ENCODE measurements around the gene ZNF346.
"Not testable (repeated sequence)": the region's sequence is repeated elsewhere in the genome, so short reads cannot be mapped to it uniquely, and the experiment has no call there.

The ZNF346 gene

DNA sequence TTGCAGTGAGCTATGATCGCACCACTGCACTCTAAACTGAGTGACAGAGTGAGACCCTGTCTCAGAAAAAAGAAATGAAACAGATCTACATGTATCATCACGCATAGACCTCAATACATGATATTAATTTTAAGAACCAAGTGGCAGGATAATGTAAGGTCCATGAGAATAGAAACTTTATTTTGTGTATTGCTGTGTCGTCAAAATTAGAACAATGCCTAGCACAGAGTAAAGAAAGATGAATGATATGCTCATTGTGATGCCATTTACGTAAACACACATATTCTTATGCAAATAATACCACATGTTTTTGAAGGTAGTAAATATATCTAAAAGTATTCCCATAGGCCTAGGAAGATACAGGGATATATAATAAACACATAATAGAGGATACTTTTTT lies 12.3 kb upstream of the ZNF346 start:
- DNase-seq = no peak

DNA sequence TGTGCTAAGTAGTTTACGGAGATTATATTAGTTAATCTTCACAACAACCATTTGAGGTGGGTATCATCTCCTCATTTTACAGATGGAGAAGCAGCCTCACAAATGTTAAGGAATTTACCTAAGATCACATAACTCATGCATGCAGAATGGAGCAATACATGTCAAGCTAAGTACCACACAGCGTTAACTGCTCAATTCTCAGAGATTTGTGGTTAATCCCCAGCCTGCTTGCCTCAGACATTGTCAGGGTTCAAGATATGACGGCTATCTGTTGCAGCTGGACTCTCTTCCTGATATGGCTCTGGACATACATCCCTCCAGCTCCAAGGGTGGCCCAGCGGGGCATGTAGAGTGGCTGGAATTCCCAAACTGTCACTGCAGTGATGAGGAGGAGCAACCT lies 7.3 kb upstream of the ZNF346 start:
- DNase-seq = no peak

DNA sequence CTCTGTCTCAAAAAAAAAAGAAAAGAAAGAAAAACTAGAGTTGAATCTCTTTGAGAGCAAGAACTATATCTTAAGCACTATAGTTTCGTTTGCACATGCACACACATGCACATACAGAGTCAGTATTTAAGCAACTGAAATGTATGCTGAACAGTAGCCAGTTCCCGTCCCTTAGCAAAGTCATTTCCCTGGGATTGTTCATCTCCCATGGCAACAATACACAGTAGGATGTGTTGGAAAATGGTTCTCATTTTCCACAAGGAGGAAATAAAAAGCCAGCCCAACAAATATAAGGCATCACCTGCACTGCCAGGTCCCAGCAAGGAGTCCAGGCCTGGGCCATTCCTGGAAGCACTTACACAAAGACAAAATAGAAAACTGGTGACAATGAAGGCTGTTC lies 4.2 kb upstream of the ZNF346 start:
- DNase-seq = no peak

DNA sequence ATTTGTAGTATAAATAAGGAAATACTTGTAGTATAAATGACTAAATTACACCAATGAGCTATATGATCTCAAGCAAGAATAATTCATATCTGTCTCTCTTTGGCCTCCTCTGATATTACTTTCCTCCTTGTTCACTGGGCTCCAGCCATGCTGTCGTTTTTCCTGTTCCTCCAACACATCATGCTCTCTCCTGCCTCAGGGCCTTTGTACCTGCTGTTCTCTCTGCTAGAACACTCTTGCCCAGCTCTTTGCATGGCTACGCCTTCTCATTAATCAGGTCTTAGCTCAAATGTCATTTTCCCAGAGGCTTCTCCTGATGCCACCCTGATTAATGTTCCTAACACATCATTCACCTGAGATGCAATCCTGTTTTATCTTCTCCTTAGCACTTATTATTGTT lies 2.5 kb upstream of the ZNF346 start:
- no peak for DNase-seq

DNA sequence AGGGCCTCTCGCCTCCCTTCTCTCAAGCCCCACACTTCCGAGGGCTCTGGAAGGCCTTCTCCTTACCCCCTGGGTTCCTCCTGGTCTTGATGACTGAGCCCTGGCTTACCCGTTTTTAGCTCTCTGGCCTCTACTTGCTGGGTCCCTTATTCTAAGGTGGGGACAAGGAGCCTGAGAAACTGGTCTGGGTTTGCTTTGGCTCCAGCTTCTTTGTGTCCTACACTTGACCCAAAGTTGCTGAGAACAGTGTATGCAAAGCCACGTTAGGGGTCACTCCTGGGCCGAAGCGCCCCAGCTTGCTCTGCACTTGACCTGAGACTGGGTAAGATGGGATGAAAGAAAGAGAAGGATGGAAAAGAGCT lies 788 bp downstream of the ZNF346 start:
- no peak for DNase-seq

DNA sequence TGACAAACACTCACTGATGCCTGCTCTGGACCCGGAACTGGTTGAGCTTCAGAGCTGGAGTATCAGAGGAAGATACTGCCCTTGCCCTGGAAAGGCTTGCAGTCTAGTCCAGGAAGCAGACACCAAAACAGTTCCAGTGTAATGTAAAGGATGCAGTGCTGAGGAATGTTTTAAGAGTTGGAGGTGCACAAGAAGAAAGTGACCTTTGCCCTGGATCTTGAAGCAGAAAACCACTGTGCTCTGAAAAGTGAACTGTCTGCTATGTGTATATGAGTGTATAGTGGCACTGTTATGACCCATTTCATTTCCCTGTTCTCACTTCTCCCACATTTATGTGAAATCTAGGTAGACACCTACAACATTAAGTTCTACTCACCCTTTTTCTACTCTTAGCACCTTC lies 2.1 kb downstream of the ZNF346 start:
- no peak for DNase-seq

DNA sequence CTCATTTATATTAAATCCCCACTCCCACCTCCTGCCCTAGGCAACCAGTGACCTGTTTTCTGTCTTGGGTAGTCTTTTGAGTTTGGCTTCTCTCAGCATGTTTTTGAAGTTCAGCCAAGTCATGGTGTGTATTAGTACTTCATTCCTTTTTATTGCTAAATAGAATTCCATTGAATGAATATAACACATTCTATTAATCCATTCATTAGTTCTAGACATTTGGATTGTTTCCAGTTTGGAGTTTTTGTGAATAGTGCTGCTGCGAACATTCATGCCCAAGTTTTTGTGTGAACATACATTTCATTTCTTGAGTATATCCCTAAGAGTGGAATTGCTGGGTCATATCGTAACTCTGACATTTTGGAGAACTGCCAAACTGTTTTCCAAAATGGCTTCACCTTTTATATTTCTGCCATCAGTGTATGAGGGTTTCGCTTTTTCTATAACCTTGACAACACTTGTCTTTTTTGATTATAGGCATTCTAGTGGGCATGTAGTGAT lies 2.7 kb downstream of the ZNF346 start:
- DNase-seq = no peak

DNA sequence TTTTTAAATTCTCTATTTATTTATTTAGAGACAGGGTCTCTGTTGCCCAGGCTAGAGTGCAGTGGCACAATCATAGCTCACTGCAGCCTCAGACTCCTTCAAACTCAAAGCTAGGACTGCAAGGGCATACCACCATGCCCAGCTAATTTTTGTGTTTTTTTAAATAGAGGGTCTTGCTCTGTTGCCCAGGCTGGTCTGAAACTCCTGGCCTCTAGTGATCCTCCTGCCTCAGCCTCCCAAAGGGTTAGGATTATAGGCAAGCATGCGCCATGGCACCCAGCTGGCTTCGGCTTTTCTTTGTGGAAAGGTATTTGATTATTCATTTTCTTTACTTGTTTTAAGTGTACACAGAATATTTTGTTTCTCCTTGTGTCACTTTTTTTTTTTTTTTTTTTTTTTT lies 5.2 kb downstream of the ZNF346 start:
- no peak for DNase-seq

DNA sequence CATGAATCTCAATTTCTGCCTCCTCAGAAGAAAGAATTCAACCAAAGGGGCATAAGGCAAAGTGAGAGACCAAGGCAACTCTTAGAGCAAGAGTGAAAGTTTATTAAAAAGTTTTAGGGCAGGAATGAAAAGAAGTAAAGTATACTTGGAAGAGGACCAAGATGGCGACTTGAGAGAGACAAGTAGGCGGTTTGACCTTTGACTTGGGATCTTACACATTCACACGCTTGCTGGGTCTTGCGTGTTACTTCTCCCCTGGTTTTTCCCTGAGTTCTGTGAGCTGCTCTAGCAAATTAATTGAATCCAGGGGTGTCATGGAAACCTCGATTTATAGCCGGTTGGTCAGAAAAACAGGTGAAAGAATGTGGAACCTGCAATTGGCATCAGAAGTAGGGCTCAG lies 7.0 kb downstream of the ZNF346 start:
- DNase-seq = no peak

DNA sequence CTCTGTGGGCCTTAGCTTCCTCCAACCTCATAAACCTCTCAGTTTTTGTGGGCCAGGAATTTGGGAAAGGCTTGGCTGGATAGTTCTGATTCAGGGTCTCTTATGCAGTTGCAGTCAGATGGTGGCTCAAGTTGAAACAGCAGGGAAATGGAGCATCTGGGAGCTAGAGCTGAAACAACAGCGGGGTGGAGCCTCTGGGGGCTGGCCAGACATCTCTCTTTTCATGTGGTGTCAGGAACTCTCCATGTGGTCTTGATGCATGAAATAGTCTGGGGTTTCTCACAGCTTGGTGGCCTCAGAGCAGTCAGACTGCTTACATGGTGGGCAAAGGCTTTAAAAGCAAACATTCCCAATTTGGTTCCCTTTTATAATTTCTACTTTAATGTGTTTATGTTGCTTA lies 13.5 kb downstream of the ZNF346 start:
- no peak for DNase-seq

DNA sequence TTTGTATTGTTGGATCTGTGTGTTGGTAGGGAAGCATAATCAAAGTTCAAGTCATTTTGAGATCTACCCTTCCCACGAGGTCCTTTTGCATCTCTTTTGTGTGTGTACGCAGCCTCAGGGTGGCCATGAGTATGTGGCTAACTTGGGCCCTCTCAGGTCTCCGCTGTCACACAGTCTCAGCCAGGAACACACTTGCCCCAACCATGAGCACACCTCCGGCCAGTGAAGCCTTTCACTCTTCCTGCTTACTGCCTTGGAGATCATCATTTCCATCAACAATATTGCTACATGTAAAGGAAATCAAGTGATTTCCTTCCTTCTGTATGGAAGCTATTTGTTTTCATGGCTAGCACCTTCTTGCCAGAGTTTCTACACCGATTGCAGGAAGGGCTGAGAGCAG lies 13.9 kb downstream of the ZNF346 start:
- no peak for DNase-seq

DNA sequence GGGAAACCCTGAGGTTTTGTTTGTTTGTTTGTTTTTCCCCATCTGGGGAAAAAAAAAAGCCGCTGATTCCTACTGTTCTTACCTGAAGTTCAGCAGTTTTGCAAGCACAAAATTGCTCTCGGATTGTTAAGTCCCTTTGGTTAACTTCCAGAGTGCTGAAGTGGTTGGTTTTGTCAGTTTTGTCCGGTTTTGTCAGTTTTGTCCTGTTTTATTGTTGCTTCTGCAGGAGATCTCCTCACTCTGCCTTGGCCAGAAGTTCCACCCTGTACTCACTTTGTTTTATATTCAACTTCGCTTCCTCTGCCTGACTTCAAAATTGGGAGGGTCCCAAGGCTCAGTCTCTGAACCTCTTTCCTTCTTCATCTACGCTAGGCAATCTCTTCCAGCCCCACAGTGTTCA lies 14.4 kb downstream of the ZNF346 start:
- no peak for DNase-seq

DNA sequence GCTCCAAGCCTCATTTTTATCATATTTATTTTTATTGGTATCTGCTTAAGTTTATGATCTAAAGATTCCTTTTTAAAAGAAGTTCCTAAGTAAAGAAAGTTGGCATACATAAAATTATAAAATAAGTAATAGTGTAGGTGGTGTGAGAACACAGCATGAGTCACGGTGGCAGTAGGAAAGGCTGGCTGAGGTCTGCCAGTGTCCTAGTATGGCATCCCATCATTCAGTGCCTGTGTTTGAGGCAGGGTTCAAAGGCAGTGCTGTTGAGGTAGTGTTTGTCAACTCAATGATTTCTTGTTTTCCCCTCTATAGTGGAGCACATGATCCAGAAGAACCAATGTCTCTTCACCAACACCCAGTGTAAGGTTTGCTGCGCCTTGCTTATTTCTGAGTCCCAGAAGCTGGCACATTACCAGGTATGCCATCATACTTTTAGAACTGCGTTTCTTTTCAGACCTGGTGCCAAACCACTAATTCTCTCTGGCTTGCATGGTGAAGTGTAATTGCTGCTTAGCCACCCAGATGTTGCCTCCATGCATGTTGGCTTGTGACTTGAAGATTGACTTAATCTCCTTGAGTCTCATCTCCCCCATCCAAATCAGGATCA lies 18.4 kb downstream of the ZNF346 start:
- DNase-seq = no peak

DNA sequence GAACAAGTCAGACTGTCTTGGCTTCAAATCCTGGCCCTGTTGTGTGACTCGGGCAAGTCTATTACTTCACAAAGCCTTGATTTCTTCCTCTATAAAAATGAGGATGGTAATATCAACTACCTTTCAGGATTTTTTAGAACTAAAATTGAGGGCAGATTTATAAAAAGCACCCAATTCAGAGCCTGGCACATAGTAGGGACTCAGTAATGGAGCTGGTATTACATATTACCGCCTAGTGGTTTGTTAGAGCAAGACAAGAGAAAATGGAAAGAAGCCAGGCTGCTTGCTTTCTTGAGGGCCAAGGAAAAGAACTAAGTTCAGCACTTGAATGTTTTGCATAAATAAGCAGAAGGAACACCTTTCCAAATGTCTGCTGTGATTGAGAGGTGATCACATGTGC lies 19.4 kb downstream of the ZNF346 start:
- DNase-seq = no peak

DNA sequence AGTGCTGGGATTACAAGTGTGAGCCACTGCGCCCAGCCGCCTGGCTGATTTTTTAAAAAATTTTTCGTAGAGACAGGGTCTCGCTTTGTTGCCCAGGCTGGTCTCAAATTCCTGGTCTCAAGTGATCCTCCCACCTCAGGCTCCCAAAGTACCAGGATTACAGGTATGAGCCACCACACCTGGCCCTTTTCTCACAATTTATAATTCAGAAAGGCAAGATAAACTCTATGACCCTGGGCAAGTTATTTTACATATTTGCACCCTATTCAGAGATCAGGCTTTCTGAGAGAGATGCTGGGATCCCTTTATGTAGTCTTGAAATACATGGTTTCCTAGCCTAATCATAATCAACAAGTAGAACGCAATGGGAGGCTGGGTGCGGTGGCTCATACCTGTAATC lies 20.6 kb downstream of the ZNF346 start:
- no peak for DNase-seq

DNA sequence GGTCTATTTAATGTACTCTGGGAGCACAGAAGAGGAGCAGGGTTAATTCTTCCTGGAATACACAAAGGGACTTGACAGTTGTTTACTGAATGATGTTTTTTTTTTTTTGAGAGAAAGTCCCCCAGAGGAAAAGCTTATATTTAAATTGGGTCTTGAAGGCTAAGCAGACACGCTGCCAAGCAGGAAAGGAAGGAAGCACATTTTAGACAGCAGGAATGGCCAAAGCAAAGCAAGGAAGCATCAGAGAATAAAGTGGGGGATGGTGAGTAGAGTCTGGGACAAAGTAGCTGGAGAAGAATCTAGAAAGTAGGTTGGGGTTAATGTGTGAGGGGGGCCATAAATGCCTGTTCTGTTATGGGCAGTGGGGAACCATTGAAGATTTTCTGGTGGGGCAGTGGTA lies 21.5 kb downstream of the ZNF346 start:
- no peak for DNase-seq

DNA sequence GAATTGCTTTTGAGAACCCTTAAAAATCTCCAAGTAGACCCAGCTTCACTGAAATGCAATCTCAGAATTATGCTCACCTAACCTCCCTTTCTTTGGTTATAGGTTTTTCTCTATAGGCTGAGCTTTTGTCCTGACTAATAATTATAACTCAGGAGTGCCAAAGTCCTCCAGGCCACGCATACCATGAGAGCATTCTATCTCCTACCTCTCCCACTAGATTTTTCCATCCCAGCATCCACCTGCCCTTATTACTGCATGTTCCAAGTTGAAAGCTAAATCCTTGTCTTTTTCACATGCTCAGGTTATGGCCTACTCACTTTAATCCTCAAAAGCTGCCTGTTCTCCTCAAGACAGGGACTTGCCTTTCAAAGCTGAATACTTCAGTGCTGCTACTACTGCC lies 22.1 kb downstream of the ZNF346 start:
- no peak for DNase-seq

DNA sequence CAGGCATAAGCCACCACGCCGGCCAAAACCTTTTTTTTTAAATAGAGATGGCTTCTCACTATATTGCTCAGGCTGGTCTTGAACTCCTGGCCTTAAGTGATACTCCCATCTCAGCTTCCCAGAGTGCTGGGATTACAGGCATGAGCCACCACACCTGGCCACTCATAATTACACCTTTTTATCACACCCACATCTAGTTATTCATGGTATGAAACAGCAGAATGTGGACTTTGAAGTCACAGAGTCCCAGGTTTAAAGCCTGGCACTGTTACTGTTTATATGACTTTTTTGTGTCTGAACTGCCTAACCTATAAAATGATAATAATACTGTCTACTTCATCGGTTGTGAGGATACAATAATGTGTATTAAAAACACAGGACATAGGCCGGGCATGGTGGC lies 23.1 kb downstream of the ZNF346 start:
- DNase-seq = no peak

DNA sequence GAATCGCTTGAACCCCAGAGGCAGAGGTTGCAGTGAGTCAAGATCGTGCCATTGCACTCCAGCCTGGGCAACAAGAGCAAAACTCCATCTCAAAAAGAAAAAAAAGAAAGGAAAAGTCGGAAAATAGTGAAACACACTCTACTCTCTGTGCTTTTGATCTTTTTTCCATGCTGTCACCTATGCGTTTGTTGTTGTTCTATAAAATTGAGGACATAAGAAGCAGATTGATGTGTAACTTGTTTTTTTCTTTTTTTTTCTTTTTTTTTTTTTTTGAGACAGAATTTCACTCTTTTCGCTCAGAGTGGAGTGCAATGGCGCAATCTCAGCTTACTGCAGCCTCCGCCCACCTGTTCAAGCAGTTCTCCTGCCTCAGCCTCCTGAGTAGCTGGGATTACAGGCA lies 26.0 kb downstream of the ZNF346 start:
- not testable (repeated sequence) for DNase-seq

DNA sequence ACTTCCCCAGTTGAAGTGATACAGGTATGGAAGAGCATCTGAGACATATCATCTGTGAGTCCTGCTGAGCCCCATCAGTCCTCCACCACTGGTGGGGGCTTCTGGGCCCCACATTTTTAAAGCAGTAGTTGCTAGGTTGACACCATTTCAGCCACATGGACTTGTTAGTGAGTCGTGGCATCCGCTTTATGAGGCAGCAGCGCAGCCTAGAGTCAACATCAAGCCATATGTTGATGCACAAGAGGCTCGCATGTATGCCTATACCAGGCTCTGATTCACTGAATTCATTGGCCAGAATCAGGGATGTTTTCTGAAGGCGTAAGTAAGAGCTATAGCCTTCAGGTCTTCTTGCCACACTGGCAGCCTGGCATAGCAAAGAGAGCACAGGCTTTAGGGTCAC lies 26.8 kb downstream of the ZNF346 start:
- DNase-seq = no peak

DNA sequence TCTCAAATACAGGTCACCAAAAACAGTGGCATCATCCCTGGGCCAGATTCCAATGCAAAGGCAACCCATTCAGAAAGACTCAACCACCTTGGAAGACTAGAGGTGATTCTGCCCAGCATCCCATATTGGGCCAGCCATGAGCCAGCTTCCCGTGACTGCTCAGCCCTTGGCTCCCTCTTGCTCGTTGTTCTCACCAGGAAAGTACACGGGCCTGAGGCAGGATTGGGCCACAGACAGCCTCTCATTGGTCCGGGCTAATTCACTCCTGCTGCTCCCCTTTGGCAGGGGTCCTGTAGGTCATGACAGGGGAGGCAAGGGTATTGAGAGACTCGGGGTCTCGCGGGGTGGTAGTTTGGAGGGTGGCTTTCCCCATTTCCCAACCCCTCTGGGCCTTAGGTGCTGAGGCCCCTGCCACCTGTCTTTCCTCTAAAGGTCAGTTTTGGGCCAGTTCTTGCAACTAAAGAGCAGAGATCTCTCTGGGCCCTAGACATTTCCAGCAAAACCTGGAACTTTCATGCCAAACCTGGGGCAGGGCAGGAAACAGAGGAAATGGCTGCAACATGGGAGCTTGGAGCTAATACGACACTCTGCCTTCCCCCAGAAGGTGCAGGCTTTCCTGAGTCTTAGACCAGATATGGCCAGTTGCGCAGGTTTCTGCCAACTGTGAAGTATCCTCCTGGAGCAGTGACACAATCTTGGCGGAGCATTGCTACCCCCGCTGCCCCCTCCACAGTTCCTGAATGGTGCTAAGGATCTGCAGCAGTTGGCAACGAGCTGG lies 42.2 kb downstream of the ZNF346 start:
- no peak for DNase-seq

DNA sequence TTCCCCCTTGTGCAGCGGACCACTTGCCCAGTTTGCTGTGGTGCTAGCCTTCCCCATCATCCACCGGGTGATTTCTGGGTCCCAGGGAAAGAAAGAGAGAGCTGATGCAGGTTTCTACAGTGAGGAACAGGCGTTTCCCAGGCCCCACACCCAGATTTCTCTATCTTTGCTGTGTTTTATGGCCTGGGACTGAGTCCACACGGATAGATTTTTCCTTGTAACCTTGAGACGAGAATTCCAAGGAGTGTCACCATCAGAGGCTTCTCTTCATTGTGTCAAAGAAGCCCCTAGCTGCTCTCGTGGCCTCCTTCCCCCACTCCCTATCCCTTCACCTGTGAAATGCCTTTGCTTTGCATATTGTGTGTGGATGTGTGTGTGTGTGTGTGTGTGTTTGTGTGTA lies 43.0 kb downstream of the ZNF346 start:
- DNase-seq = no peak

DNA sequence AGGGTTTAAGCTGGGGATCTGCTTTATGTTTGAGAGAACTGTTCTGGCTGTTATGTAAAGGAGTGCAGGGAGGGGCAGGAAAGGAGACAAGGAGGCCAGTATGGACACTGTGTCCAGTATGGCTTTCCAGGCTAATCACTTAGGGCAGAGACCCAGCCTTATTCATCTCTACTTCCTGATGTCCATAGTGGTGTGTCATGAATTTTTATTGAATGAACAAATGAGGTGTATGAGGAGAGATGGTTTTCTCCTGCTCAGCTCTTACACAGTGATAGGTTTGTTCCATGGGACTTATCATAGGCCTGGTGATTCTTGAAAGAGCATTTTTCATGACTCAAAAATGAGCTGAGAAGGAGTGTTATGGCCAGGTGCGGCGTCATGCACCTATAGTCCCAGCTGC lies 43.7 kb downstream of the ZNF346 start:
- no peak for DNase-seq

DNA sequence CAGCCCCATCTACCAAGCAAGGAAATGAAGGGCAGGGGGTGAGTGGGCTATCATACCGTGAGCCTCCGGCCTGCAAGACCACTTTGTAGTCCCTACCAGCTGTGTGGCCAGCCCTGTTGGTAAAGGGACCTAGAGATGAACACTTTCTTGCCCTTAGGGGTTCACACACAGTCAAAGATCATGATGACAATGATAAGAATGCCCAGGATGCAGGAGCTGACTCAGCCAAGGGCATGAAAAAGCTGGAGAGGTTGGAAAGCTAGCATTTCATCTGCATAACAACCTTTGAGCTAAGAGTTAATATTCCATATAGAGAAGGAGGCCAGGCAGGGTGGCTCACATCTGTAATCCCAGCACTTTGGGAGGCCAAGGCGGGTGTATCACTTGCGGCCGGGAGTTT lies 45.0 kb downstream of the ZNF346 start:
- DNase-seq = no peak

All from activated CD4-positive, alpha-beta T cell treated with anti-CD3 and anti-CD28 coated beads, Interleukin-2, amount 50 U/mL, for 16 hours (primary cell).